ENCODE data around the gene SLC18A2. TPM values are rescaled to one million over a fixed set of nuclear protein-coding genes. Genes with fewer than 3 reads are reported as not detected.

The SLC18A2 gene
- total and polyA plus RNA-seq, 10 of the 15 experiments (the other 5 are each of a cell fraction or from before 2014, with no cell fraction given) = 0.06 to 1.1 (median 0.25) TPM; not detected in 5

DNA sequence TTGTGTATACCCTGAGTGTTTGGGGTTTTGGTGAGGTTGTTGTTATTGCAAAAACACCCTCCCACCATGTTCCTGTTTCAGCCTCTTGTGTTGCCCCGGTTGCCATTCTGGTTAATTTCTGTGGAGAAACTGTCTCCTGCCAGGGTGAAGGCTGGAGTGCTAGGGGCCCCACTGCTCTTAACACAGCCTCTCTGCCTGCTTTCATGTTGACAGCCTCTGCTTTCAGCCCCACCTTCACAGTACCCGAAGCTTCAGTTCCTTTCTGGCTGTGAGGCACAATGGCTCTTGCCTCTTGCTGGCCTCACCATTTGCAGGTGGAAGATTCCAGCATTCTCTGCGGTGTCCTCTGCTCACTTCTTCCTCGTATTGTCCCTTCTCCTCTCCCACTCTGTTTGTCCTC, 19.2 kb downstream of the SLC18A2 start:
- in situ Hi-C loops (cut with MboI) = no loop called here
- DNase-seq (ENCODE audit: low read depth, low spot score) = no peak

DNA sequence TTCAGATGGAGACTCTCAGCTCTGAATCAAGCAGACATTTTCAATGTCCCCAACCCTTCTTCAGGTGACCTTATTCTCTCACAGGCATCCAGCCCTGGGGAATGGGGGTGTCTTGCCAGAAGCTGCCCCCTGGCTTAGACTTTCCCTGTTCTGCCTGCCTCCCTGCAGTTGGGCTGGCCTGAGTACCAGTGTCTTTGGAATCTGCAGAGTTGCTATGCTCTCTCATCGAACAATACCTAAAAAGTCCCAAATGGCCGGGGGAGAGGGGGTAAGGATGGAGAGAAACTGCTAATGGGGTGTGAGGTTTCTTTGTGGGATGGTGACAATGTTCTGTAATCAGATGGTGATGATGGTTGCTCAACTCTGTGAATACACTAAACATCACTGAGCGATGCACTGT, 20.6 kb downstream of the SLC18A2 start:
- intact Hi-C loops (cut with micrococcal nuclease; ENCODE audit: unreplicated experiment) = no loop called here
- WGBS (ENCODE audit: insufficient coverage, insufficient replicate concordance, low lambda C conversion rate, missing lambda C conversion rate) = 33% methylated on average over 3 of the region's 3 CpGs
- Histone ChIP-seq H3K36me3 (ENCODE audit: control insufficient read depth in 2 of 2, insufficient read depth in 2 of 2, low read length in 1 of 2) (no peaks in the 10 kb centered on the region), H3K27ac (ENCODE audit: control insufficient read depth, insufficient read depth) (no peak overlapping the region), H3K9me3 (replicated peaks; ENCODE audit: control insufficient read depth, insufficient read depth, low read length) (no peaks in the 10 kb centered on the region), H4K20me1 (ENCODE audit: control insufficient read depth, insufficient read depth) (no peaks in the 10 kb centered on the region), H3K27me3 (replicated peaks in 1 of 2; ENCODE audit: control insufficient read depth in 2 of 2, insufficient read depth in 2 of 2, low read length in 1 of 2) (peaks cover 0 to 3% of the 10 kb centered on the region in 2 experiments; a peak in 1 of 4 replicates), H3K4me1 (ENCODE audit: control insufficient read depth, insufficient read depth, low read length) (no peaks in the 10 kb centered on the region), H3K9ac (ENCODE audit: control insufficient read depth, insufficient read depth, low read length) (no peak overlapping the region), H2AFZ (ENCODE audit: control insufficient read depth, low read depth, low read length) (no peak overlapping the region), H3K4me3 (no peak overlapping the region), H3K4me2 (ENCODE audit: control insufficient read depth, insufficient read depth) (no peak overlapping the region), H3K79me2 (ENCODE audit: control insufficient read depth, insufficient read depth, low read length) (no peaks in the 10 kb centered on the region)
- ChIA-PET SMC1A (ENCODE audit: uncharacterized antibody, unreplicated experiment) (interaction anchor here (0.7 to 1.9 kb wide), 3 partner anchors 12 to 765 kb away, joined by 3 to 6 read pairs (median 4); no protein-coding TSS in a partner anchor), CTCF (interaction anchor here (0.6 to 2.2 kb wide), 2 partner anchors 44 to 59 kb away, joined by 3 to 12 read pairs; no protein-coding TSS in a partner anchor), RAD21 (ENCODE audit: unreplicated experiment) (no interaction called here), POLR2A (no interaction called here)
- ATAC-seq (no peak), FAIRE-seq (no peak), DNase-seq (ENCODE audit: low read depth, low spot score) (no peak)
- no TSS peak for BruUV-seq (replicated peaks)
- in situ Hi-C loops (cut with MboI) = no loop called here
- TF ChIP-seq TCF3 (IDR thresholded peaks at IDR 0.05; ENCODE audit: borderline replicate concordance, insufficient read depth, low read depth, low read length) (no peak), CBX3 (IDR thresholded peaks at IDR 0.05; ENCODE audit: borderline replicate concordance, low read depth) (no peak), IRF4 (IDR thresholded peaks at IDR 0.05; ENCODE audit: low read depth, low read length) (no peak), CREB1 (IDR thresholded peaks at IDR 0.05; ENCODE audit: low read depth) (no peak), ZNF274 (IDR thresholded peaks at IDR 0.05; ENCODE audit: insufficient read depth, insufficient read length) (no peak), CBX5 (IDR thresholded peaks at IDR 0.05; ENCODE audit: low read depth) (no peak), TCF12 (IDR thresholded peaks at IDR 0.05; ENCODE audit: low read depth, low read length) (no peak), RB1 (IDR thresholded peaks at IDR 0.05; ENCODE audit: borderline replicate concordance) (no peak), POU2F2 (IDR thresholded peaks at IDR 0.05; ENCODE audit: borderline replicate concordance, low read depth, low read length) (no peak), EGR1 (IDR thresholded peaks at IDR 0.05; ENCODE audit: borderline replicate concordance in 1 of 2, low read depth in 2 of 2, low read length in 2 of 2) (no peak), CHD2 (IDR thresholded peaks at IDR 0.05; ENCODE audit: borderline replicate concordance, low read depth, low read length) (no peak), NR2F1 (conservative IDR thresholded peaks at IDR 0.05) (no peak), ATF7 (IDR thresholded peaks at IDR 0.05; ENCODE audit: low read depth) (no peak), FOXK2 (IDR thresholded peaks at IDR 0.05) (no peak), ASH2L (IDR thresholded peaks at IDR 0.05; ENCODE audit: borderline replicate concordance, low read depth) (no peak)
- TF ChIP-seq, protein P1, sequence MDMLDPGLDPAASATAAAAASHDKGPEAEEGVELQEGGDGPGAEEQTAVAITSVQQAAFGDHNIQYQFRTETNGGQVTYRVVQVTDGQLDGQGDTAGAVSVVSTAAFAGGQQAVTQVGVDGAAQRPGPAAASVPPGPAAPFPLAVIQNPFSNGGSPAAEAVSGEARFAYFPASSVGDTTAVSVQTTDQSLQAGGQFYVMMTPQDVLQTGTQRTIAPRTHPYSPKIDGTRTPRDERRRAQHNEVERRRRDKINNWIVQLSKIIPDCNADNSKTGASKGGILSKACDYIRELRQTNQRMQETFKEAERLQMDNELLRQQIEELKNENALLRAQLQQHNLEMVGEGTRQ (IDR thresholded peaks at IDR 0.05; ENCODE audit: borderline replicate concordance, low read depth, low read length) = no peak
- TF ChIP-seq, protein P2, sequence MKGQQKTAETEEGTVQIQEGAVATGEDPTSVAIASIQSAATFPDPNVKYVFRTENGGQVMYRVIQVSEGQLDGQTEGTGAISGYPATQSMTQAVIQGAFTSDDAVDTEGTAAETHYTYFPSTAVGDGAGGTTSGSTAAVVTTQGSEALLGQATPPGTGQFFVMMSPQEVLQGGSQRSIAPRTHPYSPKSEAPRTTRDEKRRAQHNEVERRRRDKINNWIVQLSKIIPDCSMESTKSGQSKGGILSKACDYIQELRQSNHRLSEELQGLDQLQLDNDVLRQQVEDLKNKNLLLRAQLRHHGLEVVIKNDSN (IDR thresholded peaks at IDR 0.05; ENCODE audit: borderline replicate concordance, extremely low read length, insufficient read depth, low read depth, low read length) = no peak

More for the DNA sequence above, 19.2 kb downstream of the SLC18A2 start:
- H3K36me3 ChIP-seq (ENCODE audit: control insufficient read depth in 2 of 2, insufficient read depth in 2 of 2, low read length in 1 of 2) = no peaks in the 10 kb centered on the region
- peaks cover 0 to 3% of the 10 kb centered on the region in 2 experiments; a peak in 1 of 4 replicates for H3K27me3 ChIP-seq (replicated peaks in 1 of 2; ENCODE audit: control insufficient read depth in 2 of 2, insufficient read depth in 2 of 2, low read length in 1 of 2)
- SMC1A ChIA-PET (ENCODE audit: uncharacterized antibody, unreplicated experiment) = interaction anchor here (0.7 kb wide), 1 partner anchor 60 kb away, joined by 4 read pairs; no protein-coding TSS in a partner anchor
- H3K9ac ChIP-seq (ENCODE audit: control insufficient read depth, insufficient read depth, low read length) = no peak overlapping the region
- H3K4me3 ChIP-seq = no peak overlapping the region
- no peak overlapping the region for H3K4me2 ChIP-seq (ENCODE audit: control insufficient read depth, insufficient read depth)
- no peaks in the 10 kb centered on the region for H3K79me2 ChIP-seq (ENCODE audit: control insufficient read depth, insufficient read depth, low read length)
- FAIRE-seq (peak; percentile 59), ATAC-seq (peak; percentile 67)
- no peaks in the 10 kb centered on the region for H4K20me1 ChIP-seq (ENCODE audit: control insufficient read depth, insufficient read depth)
- CTCF ChIA-PET = no interaction called here
- TF ChIP-seq RAD21 (IDR thresholded peaks at IDR 0.05; ENCODE audit: insufficient read depth, low read depth, low read length) (no peak), IKZF1 (conservative IDR thresholded peaks at IDR 0.05) (no peak), TCF3 (IDR thresholded peaks at IDR 0.05; ENCODE audit: borderline replicate concordance, insufficient read depth, low read depth, low read length) (no peak)
- no peaks in the 10 kb centered on the region for H3K4me1 ChIP-seq (ENCODE audit: control insufficient read depth, insufficient read depth, low read length)
- POLR2A ChIA-PET = no interaction called here
- H3K9me3 ChIP-seq (replicated peaks; ENCODE audit: control insufficient read depth, insufficient read depth, low read length) = no peaks in the 10 kb centered on the region
- no TSS peak for BruUV-seq (replicated peaks)
- RAD21 ChIA-PET (ENCODE audit: unreplicated experiment) = interaction anchor here (0.8 kb wide), 1 partner anchor 60 kb away, joined by 3 read pairs; no protein-coding TSS in a partner anchor
- WGBS (ENCODE audit: insufficient coverage, insufficient replicate concordance, low lambda C conversion rate, missing lambda C conversion rate) = 33% methylated on average over 4 of the region's 4 CpGs
- no peak overlapping the region for H2AFZ ChIP-seq (ENCODE audit: control insufficient read depth, low read depth, low read length)
- intact Hi-C loops (cut with micrococcal nuclease; ENCODE audit: unreplicated experiment) = no loop called here
- H3K27ac ChIP-seq (ENCODE audit: control insufficient read depth, insufficient read depth) = no peak overlapping the region

All from GM12878 (cell line).